Astrocyte (in vitro differentiated cells and primary cell): Measurements from ENCODE around the gene ACBD7.

Experiments
- EZH2 ChIP-seq: IDR thresholded peaks from 2 replicates; pipeline ENCODE4 v1.6.1; 2012; ENCODE audit warnings: mild to moderate bottlenecking, low read length, inconsistent platforms; ENCODE audit not compliant: insufficient read depth
- TF ChIP-seq, protein P1 (sequence below): IDR thresholded peaks from 2 replicates; pipeline ENCODE4 v1.5.1; 2011; ENCODE audit warnings: low read depth, mild to moderate bottlenecking, inconsistent platforms, low read length, moderate library complexity; ENCODE audit not compliant: insufficient read depth

DNA sequence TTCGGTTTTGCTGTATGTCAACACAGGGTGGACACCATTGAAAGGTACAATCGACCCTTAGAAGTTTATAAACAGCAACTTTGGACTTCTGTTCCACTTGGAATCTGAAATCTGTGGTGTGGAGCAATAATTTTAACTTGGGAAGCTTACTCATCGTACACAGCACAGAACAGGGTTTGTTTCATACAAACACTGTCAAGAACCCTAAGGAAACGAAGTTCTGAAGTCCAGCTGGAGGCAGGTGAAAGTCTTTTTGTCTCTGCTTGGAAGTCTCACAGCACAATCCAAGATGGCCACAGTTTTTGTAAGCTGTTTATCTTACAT lies 48.4 kb upstream of the ACBD7 start:
- TF ChIP-seq, protein P1, sequence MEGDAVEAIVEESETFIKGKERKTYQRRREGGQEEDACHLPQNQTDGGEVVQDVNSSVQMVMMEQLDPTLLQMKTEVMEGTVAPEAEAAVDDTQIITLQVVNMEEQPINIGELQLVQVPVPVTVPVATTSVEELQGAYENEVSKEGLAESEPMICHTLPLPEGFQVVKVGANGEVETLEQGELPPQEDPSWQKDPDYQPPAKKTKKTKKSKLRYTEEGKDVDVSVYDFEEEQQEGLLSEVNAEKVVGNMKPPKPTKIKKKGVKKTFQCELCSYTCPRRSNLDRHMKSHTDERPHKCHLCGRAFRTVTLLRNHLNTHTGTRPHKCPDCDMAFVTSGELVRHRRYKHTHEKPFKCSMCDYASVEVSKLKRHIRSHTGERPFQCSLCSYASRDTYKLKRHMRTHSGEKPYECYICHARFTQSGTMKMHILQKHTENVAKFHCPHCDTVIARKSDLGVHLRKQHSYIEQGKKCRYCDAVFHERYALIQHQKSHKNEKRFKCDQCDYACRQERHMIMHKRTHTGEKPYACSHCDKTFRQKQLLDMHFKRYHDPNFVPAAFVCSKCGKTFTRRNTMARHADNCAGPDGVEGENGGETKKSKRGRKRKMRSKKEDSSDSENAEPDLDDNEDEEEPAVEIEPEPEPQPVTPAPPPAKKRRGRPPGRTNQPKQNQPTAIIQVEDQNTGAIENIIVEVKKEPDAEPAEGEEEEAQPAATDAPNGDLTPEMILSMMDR = no peak
- TF ChIP-seq EZH2 = no peak
